HEK293 (cell line): ENCODE measurements around the gene RHBDD2.

Experiments used
- CTCF ChIA-PET: fragments of 350-600 bp; formaldehyde crosslinking; extraction: SDS; loops from one replicate; lab custom pipeline; 2021; ENCODE audit warnings: antibody characterized with exemption; lab: Yijun Ruan, JAX
- POLR2A ChIA-PET: fragments of 300-600 bp; formaldehyde crosslinking; extraction: SDS; loops from one replicate; lab custom pipeline; 2020; ENCODE audit warnings: antibody characterized with exemption, inconsistent platforms; lab: Yijun Ruan, JAX
- H3K27ac ChIP-seq: fragments of 200-500 bp; sonication (Bioruptor generic); 2 replicates; pipeline ENCODE4 v1.5.1; 2014; ENCODE audit warnings: low read depth, low read length, control low read depth, inconsistent platforms; ENCODE audit errors: extremely low read depth
- H3K36me3 ChIP-seq, 2 experiments: fragments of 200-500 bp in 1 of 2; sonication (Bioruptor generic) in 1 of 2; 1 replicate in 1 of 2; 2 replicates in 1 of 2; pipeline ENCODE4 v1.5.1; 2014 to 2017; ENCODE audit warnings: inconsistent platforms in 2 of 2, low read length in 2 of 2; ENCODE audit not compliant: control insufficient read depth in 2 of 2, insufficient read depth in 1 of 2
- H3K4me1 ChIP-seq: fragments of 200-500 bp; sonication (Bioruptor generic); 2 replicates; pipeline ENCODE4 v1.5.1; 2014; ENCODE audit warnings: mild to moderate bottlenecking, low read length, inconsistent platforms; ENCODE audit not compliant: control insufficient read depth, insufficient read depth
- H3K4me3 ChIP-seq: 2 replicates; pipeline ENCODE4 v1.5.1; 2011; ENCODE audit warnings: low read depth, mild to moderate bottlenecking, control low read depth, low read length, moderate library complexity
- H3K9me3 ChIP-seq: fragments of 200-500 bp; sonication (Bioruptor generic); 2 replicates; pipeline ENCODE4 v1.5.1; 2014; ENCODE audit warnings: low read depth, low read length, inconsistent platforms; ENCODE audit not compliant: control insufficient read depth, insufficient read depth
- BCL11A ChIP-seq: fragments of 450-650 bp; formaldehyde crosslinking; IDR thresholded peaks from 2 replicates; pipeline ENCODE4 v1.5.1; 2016; ENCODE audit warnings: low read depth, missing biosample characterization, missing genetic modification characterization
- KLF9 ChIP-seq: fragments of 450-650 bp; formaldehyde crosslinking; IDR thresholded peaks from 2 replicates; pipeline ENCODE4 v1.5.1; 2016; ENCODE audit warnings: missing biosample characterization, missing genetic modification characterization, low read depth
- MYNN ChIP-seq: fragments of 450-650 bp; formaldehyde crosslinking; IDR thresholded peaks from 2 replicates; pipeline ENCODE4 v1.5.1; 2016; ENCODE audit warnings: missing biosample characterization, missing genetic modification characterization, borderline replicate concordance
- SP7 ChIP-seq: fragments of 450-650 bp; formaldehyde crosslinking; IDR thresholded peaks from 2 replicates; pipeline ENCODE4 v1.5.1; 2016; ENCODE audit warnings: missing biosample characterization, missing genetic modification characterization
- ZBTB1 ChIP-seq: fragments of 450-650 bp; formaldehyde crosslinking; IDR thresholded peaks from 2 replicates; pipeline ENCODE4 v1.5.1; 2016; ENCODE audit warnings: missing biosample characterization, missing genetic modification characterization
- ZBTB21 ChIP-seq: fragments of 450-650 bp; formaldehyde crosslinking; IDR thresholded peaks from 2 replicates; pipeline ENCODE4 v1.5.1; 2017; ENCODE audit warnings: missing biosample characterization, missing genetic modification characterization
- ZBTB8A ChIP-seq: fragments of 450-650 bp; formaldehyde crosslinking; IDR thresholded peaks from 2 replicates; pipeline ENCODE4 v1.5.1; 2016; ENCODE audit warnings: missing biosample characterization, missing genetic modification characterization
- ZNF423 ChIP-seq: fragments of 450-650 bp; formaldehyde crosslinking; IDR thresholded peaks from 2 replicates; pipeline ENCODE4 v1.5.1; 2016; ENCODE audit warnings: missing biosample characterization, missing genetic modification characterization
- ZNF48 ChIP-seq: fragments of 450-650 bp; formaldehyde crosslinking; IDR thresholded peaks from 2 replicates; pipeline ENCODE4 v1.5.1; 2016; ENCODE audit warnings: missing biosample characterization, missing genetic modification characterization
- ZNF585B ChIP-seq: fragments of 450-650 bp; formaldehyde crosslinking; IDR thresholded peaks from 2 replicates; pipeline ENCODE4 v1.5.1; 2016; ENCODE audit warnings: missing biosample characterization, missing genetic modification characterization
- ZNF623 ChIP-seq: fragments of 450-650 bp; formaldehyde crosslinking; IDR thresholded peaks from 2 replicates; pipeline ENCODE4 v1.5.1; 2016; ENCODE audit warnings: missing biosample characterization, missing genetic modification characterization
- ZNF654 ChIP-seq: fragments of 450-650 bp; formaldehyde crosslinking; IDR thresholded peaks from 2 replicates; pipeline ENCODE4 v1.5.1; 2016; ENCODE audit warnings: low read depth, missing biosample characterization, missing genetic modification characterization
- ZNF658 ChIP-seq: fragments of 450-650 bp; formaldehyde crosslinking; IDR thresholded peaks from 2 replicates; pipeline ENCODE4; 2016; ENCODE audit warnings: missing biosample characterization, missing genetic modification characterization
- ZNF747 ChIP-seq: fragments of 450-650 bp; formaldehyde crosslinking; IDR thresholded peaks from 2 replicates; pipeline ENCODE4 v1.5.1; 2016; ENCODE audit warnings: missing biosample characterization, missing genetic modification characterization
- ZNF830 ChIP-seq: fragments of 450-650 bp; IDR thresholded peaks from 2 replicates; pipeline ENCODE4 v1.5.0; 2018; ENCODE audit warnings: missing biosample characterization, missing genetic modification characterization, low read depth, mild to moderate bottlenecking, moderate library complexity
- TF ChIP-seq, protein P1 (sequence below): fragments of 450-650 bp; formaldehyde crosslinking; IDR thresholded peaks from 2 replicates; pipeline ENCODE4 v1.5.1; 2016; ENCODE audit warnings: missing biosample characterization, missing genetic modification characterization, borderline replicate concordance
- TF ChIP-seq, protein P2 (sequence below): fragments of 450-650 bp; formaldehyde crosslinking; IDR thresholded peaks from 2 replicates; pipeline ENCODE4 v1.5.0; 2017; ENCODE audit warnings: missing biosample characterization, missing genetic modification characterization, borderline replicate concordance
- TF ChIP-seq, protein P3 (sequence below): fragments of 450-650 bp; formaldehyde crosslinking; IDR thresholded peaks from 2 replicates; pipeline ENCODE4 v1.5.1; 2016; ENCODE audit warnings: missing biosample characterization, missing genetic modification characterization, borderline replicate concordance
- TF ChIP-seq, protein P4 (sequence below): fragments of 450-650 bp; formaldehyde crosslinking; IDR thresholded peaks from 2 replicates; pipeline ENCODE4 v1.5.1; 2016; ENCODE audit warnings: missing biosample characterization, missing genetic modification characterization
- TF ChIP-seq, protein P5 (sequence below): fragments of 450-650 bp; IDR thresholded peaks from 2 replicates; pipeline ENCODE4 v1.5.1; 2018; ENCODE audit warnings: missing biosample characterization, mild to moderate bottlenecking, missing genetic modification characterization
- TF ChIP-seq, protein P6 (sequence below): fragments of 450-650 bp; formaldehyde crosslinking; IDR thresholded peaks from 2 replicates; pipeline ENCODE4 v1.5.1; 2016; ENCODE audit warnings: missing biosample characterization, missing genetic modification characterization
- TF ChIP-seq, protein P7 (sequence below): fragments of 450-650 bp; formaldehyde crosslinking; IDR thresholded peaks from 2 replicates; pipeline ENCODE4 v1.5.1; 2016; ENCODE audit warnings: missing biosample characterization, missing genetic modification characterization

The RHBDD2 gene

DNA sequence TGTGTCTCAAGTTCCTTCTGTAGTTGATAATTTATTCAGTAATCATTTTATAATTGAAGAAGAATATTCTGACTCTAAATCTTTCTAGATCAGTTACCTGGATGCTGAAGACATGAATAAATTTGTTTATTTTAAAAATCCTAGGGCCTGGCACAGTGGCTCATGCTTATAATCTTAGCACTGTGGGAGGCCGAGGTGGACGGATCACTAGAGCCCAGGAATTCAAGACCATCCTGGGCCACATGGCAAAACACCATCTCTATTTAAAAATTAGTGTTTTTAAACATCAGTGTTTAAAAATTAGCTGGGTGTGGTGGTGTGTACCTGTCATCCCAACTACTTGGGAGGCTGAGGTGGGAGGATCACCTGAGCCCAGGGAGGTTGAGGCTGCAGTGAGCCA, 45.4 kb downstream of the RHBDD2 start (continued):
- TF ChIP-seq, protein P1, sequence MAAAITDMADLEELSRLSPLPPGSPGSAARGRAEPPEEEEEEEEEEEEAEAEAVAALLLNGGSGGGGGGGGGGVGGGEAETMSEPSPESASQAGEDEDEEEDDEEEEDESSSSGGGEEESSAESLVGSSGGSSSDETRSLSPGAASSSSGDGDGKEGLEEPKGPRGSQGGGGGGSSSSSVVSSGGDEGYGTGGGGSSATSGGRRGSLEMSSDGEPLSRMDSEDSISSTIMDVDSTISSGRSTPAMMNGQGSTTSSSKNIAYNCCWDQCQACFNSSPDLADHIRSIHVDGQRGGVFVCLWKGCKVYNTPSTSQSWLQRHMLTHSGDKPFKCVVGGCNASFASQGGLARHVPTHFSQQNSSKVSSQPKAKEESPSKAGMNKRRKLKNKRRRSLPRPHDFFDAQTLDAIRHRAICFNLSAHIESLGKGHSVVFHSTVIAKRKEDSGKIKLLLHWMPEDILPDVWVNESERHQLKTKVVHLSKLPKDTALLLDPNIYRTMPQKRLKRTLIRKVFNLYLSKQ, result no peak
- TF ChIP-seq ZNF747 (no peak), ZNF654 (no peak)
- TF ChIP-seq, protein P2, sequence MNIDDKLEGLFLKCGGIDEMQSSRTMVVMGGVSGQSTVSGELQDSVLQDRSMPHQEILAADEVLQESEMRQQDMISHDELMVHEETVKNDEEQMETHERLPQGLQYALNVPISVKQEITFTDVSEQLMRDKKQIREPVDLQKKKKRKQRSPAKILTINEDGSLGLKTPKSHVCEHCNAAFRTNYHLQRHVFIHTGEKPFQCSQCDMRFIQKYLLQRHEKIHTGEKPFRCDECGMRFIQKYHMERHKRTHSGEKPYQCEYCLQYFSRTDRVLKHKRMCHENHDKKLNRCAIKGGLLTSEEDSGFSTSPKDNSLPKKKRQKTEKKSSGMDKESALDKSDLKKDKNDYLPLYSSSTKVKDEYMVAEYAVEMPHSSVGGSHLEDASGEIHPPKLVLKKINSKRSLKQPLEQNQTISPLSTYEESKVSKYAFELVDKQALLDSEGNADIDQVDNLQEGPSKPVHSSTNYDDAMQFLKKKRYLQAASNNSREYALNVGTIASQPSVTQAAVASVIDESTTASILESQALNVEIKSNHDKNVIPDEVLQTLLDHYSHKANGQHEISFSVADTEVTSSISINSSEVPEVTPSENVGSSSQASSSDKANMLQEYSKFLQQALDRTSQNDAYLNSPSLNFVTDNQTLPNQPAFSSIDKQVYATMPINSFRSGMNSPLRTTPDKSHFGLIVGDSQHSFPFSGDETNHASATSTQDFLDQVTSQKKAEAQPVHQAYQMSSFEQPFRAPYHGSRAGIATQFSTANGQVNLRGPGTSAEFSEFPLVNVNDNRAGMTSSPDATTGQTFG (tag by site-specific recombination), result no peak

DNA sequence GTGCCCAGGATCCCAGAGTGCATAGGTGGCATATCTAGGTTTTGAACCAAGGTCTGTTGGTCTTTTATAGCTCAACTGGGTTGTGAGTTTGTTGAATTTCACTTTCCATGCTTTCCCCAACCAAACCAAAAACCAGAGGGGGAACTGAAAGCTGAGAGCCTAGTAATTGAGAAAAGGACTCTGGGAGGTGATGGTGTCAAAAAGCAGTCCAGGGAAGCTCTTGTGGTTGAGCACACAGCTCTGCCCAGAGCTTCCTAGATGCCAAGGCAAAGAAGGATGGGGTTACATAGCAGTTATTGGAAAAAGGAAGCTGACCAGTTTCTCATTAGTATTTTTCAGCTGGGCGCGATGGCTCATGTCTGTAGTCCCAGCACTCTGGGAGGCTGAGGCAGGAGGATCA, 46.1 kb downstream of the RHBDD2 start:
- ChIA-PET POLR2A (interaction anchor here (1.0 kb wide), 1 partner anchor 10 kb away, joined by 5 read pairs; the partner anchor contains the start of gene POR), CTCF (interaction anchor here (0.6 to 1.1 kb wide), 2 partner anchors 96 to 253 kb away, joined by 3 to 4 read pairs; no protein-coding TSS in a partner anchor)
- no peak overlapping the region for H3K27ac ChIP-seq
- no peaks in the 10 kb centered on the region for H3K9me3 ChIP-seq
- no peak overlapping the region for H3K4me3 ChIP-seq
- H3K4me1 ChIP-seq, result no peaks in the 10 kb centered on the region
- H3K36me3 ChIP-seq, result no peaks in the 10 kb centered on the region
- TF ChIP-seq BCL11A, result no peak
- TF ChIP-seq, protein P3, sequence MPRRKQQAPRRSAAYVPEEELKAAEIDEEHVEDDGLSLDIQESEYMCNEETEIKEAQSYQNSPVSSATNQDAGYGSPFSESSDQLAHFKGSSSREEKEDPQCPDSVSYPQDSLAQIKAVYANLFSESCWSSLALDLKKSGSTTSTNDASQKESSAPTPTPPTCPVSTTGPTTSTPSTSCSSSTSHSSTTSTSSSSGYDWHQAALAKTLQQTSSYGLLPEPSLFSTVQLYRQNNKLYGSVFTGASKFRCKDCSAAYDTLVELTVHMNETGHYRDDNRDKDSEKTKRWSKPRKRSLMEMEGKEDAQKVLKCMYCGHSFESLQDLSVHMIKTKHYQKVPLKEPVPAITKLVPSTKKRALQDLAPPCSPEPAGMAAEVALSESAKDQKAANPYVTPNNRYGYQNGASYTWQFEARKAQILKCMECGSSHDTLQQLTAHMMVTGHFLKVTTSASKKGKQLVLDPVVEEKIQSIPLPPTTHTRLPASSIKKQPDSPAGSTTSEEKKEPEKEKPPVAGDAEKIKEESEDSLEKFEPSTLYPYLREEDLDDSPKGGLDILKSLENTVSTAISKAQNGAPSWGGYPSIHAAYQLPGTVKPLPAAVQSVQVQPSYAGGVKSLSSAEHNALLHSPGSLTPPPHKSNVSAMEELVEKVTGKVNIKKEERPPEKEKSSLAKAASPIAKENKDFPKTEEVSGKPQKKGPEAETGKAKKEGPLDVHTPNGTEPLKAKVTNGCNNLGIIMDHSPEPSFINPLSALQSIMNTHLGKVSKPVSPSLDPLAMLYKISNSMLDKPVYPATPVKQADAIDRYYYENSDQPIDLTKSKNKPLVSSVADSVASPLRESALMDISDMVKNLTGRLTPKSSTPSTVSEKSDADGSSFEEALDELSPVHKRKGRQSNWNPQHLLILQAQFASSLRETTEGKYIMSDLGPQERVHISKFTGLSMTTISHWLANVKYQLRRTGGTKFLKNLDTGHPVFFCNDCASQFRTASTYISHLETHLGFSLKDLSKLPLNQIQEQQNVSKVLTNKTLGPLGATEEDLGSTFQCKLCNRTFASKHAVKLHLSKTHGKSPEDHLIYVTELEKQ (tag by site-specific recombination), result no peak
- no peak for TF ChIP-seq ZNF623 (tag by site-specific recombination)
- TF ChIP-seq ZNF585B, result no peak
- no peak for TF ChIP-seq ZNF658 (tag by site-specific recombination)
- TF ChIP-seq ZBTB8A (tag by site-specific recombination), result no peak
- TF ChIP-seq KLF9 (tag by site-specific recombination), result no peak
- TF ChIP-seq ZBTB21, result no peak
- TF ChIP-seq, protein P4, sequence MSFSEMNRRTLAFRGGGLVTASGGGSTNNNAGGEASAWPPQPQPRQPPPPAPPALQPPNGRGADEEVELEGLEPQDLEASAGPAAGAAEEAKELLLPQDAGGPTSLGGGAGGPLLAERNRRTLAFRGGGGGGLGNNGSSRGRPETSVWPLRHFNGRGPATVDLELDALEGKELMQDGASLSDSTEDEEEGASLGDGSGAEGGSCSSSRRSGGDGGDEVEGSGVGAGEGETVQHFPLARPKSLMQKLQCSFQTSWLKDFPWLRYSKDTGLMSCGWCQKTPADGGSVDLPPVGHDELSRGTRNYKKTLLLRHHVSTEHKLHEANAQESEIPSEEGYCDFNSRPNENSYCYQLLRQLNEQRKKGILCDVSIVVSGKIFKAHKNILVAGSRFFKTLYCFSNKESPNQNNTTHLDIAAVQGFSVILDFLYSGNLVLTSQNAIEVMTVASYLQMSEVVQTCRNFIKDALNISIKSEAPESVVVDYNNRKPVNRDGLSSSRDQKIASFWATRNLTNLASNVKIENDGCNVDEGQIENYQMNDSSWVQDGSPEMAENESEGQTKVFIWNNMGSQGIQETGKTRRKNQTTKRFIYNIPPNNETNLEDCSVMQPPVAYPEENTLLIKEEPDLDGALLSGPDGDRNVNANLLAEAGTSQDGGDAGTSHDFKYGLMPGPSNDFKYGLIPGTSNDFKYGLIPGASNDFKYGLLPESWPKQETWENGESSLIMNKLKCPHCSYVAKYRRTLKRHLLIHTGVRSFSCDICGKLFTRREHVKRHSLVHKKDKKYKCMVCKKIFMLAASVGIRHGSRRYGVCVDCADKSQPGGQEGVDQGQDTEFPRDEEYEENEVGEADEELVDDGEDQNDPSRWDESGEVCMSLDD (tag by site-specific recombination), result no peak
- no peak for TF ChIP-seq ZNF830 (tag by site-specific recombination)
- TF ChIP-seq ZBTB1 (tag by site-specific recombination), result no peak
- TF ChIP-seq, protein P5, sequence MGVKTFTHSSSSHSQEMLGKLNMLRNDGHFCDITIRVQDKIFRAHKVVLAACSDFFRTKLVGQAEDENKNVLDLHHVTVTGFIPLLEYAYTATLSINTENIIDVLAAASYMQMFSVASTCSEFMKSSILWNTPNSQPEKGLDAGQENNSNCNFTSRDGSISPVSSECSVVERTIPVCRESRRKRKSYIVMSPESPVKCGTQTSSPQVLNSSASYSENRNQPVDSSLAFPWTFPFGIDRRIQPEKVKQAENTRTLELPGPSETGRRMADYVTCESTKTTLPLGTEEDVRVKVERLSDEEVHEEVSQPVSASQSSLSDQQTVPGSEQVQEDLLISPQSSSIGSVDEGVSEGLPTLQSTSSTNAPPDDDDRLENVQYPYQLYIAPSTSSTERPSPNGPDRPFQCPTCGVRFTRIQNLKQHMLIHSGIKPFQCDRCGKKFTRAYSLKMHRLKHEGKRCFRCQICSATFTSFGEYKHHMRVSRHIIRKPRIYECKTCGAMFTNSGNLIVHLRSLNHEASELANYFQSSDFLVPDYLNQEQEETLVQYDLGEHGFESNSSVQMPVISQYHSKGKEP (tag by site-specific recombination), result no peak
- no peak for TF ChIP-seq ZNF48 (tag by site-specific recombination)
- TF ChIP-seq SP7 (tag by site-specific recombination), result no peak
- TF ChIP-seq, protein P6, sequence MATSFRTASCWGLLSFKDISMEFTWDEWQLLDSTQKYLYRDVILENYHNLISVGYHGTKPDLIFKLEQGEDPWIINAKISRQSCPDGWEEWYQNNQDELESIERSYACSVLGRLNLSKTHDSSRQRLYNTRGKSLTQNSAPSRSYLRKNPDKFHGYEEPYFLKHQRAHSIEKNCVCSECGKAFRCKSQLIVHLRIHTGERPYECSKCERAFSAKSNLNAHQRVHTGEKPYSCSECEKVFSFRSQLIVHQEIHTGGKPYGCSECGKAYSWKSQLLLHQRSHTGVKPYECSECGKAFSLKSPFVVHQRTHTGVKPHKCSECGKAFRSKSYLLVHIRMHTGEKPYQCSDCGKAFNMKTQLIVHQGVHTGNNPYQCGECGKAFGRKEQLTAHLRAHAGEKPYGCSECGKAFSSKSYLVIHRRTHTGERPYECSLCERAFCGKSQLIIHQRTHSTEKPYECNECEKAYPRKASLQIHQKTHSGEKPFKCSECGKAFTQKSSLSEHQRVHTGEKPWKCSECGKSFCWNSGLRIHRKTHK, result no peak
- TF ChIP-seq MYNN (tag by site-specific recombination), result no peak
- TF ChIP-seq, protein P7, sequence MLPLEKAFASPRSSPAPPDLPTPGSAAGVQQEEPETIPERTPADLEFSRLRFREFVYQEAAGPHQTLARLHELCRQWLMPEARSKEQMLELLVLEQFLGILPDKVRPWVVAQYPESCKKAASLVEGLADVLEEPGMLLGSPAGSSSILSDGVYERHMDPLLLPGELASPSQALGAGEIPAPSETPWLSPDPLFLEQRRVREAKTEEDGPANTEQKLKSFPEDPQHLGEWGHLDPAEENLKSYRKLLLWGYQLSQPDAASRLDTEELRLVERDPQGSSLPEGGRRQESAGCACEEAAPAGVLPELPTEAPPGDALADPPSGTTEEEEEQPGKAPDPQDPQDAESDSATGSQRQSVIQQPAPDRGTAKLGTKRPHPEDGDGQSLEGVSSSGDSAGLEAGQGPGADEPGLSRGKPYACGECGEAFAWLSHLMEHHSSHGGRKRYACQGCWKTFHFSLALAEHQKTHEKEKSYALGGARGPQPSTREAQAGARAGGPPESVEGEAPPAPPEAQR (tag by site-specific recombination), result no peak
- TF ChIP-seq ZNF423 (tag by site-specific recombination), result no peak
